ENCODE measurements around the gene METTL1. TPM values are rescaled to one million over a fixed set of nuclear protein-coding genes. Genes with fewer than 3 reads are reported as not detected.

METTL1 gene
- total and polyA plus RNA-seq, 2 experiments from 2014 or later = 18.9 to 39.5 TPM

GRCh38 chr12:57769594-57769993, 2.3 kb downstream of the METTL1 start:
- H3K9me2 ChIP-seq (ENCODE audit: insufficient read depth) = no peaks in the 10 kb centered on the region
- H3K4me3 ChIP-seq = no peak overlapping the region
- no peak overlapping the region for H3K4me2 ChIP-seq
- no peaks in the 10 kb centered on the region for H3K79me2 ChIP-seq (replicated peaks; ENCODE audit: insufficient read depth)
- ATAC-seq (no peak), DNase-seq (ENCODE audit: low spot score) (no peak)
- Mint-ChIP-seq H3K27me3 (ENCODE audit: insufficient read depth, low read depth, poor library complexity) (peaks cover 38% of the 10 kb centered on the region), H3K4me3 (peak overlapping the region; percentile 21; the same call in 1 of the 3 replicates), H3K9me3 (no peaks in the 10 kb centered on the region; the same call in 2 of the 3 replicates), H3K4me1 (peaks cover 25% of the 10 kb centered on the region), H3K27ac (no peak overlapping the region), H3K36me3 (ENCODE audit: low read depth) (peaks cover 35% of the 10 kb centered on the region)
- peaks cover 11% of the 10 kb centered on the region for H3F3A ChIP-seq (replicated peaks; ENCODE audit: low read depth)
- H3K36me3 ChIP-seq (ENCODE audit: insufficient read depth) = no peaks in the 10 kb centered on the region; the same call in 1 of the 2 replicates
- H2AFZ ChIP-seq = no peak overlapping the region
- H3K4me1 ChIP-seq (ENCODE audit: insufficient read depth) = peaks cover 14% of the 10 kb centered on the region; the same call in 1 of the 2 replicates
- H3K27me3 ChIP-seq (ENCODE audit: insufficient read depth) = peaks cover 52% of the 10 kb centered on the region
- no peak overlapping the region for H3K27ac ChIP-seq (ENCODE audit: low read depth)
- peaks cover 7% of the 10 kb centered on the region; the same call in 1 of the 2 replicates for H4K20me1 ChIP-seq (replicated peaks; ENCODE audit: insufficient read depth)
- TF ChIP-seq REST (IDR thresholded peaks at IDR 0.05; ENCODE audit: unreplicated experiment) (no peak), NANOG (IDR thresholded peaks at IDR 0.05; ENCODE audit: borderline replicate concordance) (no peak), CREB1 (CRISPR knock-in tag; IDR thresholded peaks at IDR 0.05; ENCODE audit: low read depth) (no peak), ZNF114 (CRISPR knock-in tag; IDR thresholded peaks at IDR 0.05) (no peak)
- TF ChIP-seq, protein P1, sequence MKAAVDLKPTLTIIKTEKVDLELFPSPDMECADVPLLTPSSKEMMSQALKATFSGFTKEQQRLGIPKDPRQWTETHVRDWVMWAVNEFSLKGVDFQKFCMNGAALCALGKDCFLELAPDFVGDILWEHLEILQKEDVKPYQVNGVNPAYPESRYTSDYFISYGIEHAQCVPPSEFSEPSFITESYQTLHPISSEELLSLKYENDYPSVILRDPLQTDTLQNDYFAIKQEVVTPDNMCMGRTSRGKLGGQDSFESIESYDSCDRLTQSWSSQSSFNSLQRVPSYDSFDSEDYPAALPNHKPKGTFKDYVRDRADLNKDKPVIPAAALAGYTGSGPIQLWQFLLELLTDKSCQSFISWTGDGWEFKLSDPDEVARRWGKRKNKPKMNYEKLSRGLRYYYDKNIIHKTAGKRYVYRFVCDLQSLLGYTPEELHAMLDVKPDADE (IDR thresholded peaks at IDR 0.05) = no peak

DNA sequence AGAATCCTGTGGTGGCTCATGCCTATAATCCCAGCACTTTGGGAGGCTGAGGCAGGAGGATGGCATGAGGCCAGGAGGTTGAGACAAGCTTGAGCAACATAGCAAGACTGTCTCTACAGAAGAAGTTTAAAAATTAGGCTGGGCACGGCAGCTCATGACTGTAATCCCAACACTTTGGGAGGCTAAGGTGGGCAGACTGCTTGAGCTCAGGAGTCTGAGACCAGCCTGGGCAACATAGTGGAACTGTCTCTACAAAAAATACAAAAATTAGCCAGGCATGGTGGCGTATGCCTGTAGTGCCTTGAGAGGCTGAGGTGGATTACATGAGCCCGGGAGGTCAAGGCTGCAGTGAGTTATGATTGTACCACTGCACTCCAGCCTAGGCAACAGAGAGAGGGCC, 4.0 kb downstream of the METTL1 start:
- Mint-ChIP-seq H3K4me3 (0 out of 3 replicates have a peak overlapping the region, but pooled peaks have one; percentile 68), H3K9me3 (no peaks in the 10 kb centered on the region; the same call in 2 of the 3 replicates), H3K4me1 (peaks cover 40% of the 10 kb centered on the region), H3K27me3 (ENCODE audit: insufficient read depth, low read depth, poor library complexity) (peaks cover 47% of the 10 kb centered on the region), H3K27ac (no peak overlapping the region), H3K36me3 (ENCODE audit: low read depth) (peaks cover 35% of the 10 kb centered on the region)
- Histone ChIP-seq H3K9me2 (ENCODE audit: insufficient read depth) (no peaks in the 10 kb centered on the region), H2AFZ (no peak overlapping the region), H3K36me3 (ENCODE audit: insufficient read depth) (no peaks in the 10 kb centered on the region; the same call in 1 of the 2 replicates), H3K4me2 (no peak overlapping the region), H3K4me3 (no peak overlapping the region), H3K4me1 (ENCODE audit: insufficient read depth) (peaks cover 21% of the 10 kb centered on the region; the same call in 1 of the 2 replicates), H4K20me1 (replicated peaks; ENCODE audit: insufficient read depth) (0 out of 2 replicates have a peak, but pooled peaks cover 7% of the 10 kb centered on the region), H3F3A (replicated peaks; ENCODE audit: low read depth) (peaks cover 11% of the 10 kb centered on the region), H3K27me3 (ENCODE audit: insufficient read depth) (peaks cover 54% of the 10 kb centered on the region), H3K79me2 (replicated peaks; ENCODE audit: insufficient read depth) (no peaks in the 10 kb centered on the region), H3K27ac (ENCODE audit: low read depth) (no peak overlapping the region)
- DNase-seq (ENCODE audit: low spot score) (no peak), ATAC-seq (no peak)
- TF ChIP-seq REST (IDR thresholded peaks at IDR 0.05; ENCODE audit: unreplicated experiment) (no peak), ZNF462 (CRISPR knock-in tag; IDR thresholded peaks at IDR 0.05) (no peak), ZNF114 (CRISPR knock-in tag; IDR thresholded peaks at IDR 0.05) (no peak), CREB1 (CRISPR knock-in tag; IDR thresholded peaks at IDR 0.05; ENCODE audit: low read depth) (no peak)
